GM12878 (cell line): Measurements from ENCODE around the gene CNOT6L. TPM values are rescaled to one million over a fixed set of nuclear protein-coding genes. Genes with fewer than 3 reads are reported as not detected.
A peak's percentile ranks its signal among the peaks of the same experiment; 100 is the strongest.

Experiments
- ATAC-seq: fragments of 200-7000 bp; cut with Tn5 transposase; 3 replicates; pipeline ENCODE4 v1.9.1; 2020; ENCODE audit warnings: mild to moderate bottlenecking, moderate library complexity
- BruUV-seq: library from RNA; stranded (reverse); fragments of 400-500 nt; replicated peaks from 2 replicates; lab custom pipeline; 2021; lab: Mats Ljungman, UMichigan
- CTCF ChIA-PET: fragments of 300-600 bp; sonication (Branson Sonifier 250); formaldehyde crosslinking; extraction: SDS; loops from one replicate; lab custom pipeline; 2021; ENCODE audit warnings: inconsistent platforms; lab: Yijun Ruan, JAX
- POLR2A ChIA-PET: fragments of 350-600 bp; formaldehyde crosslinking; extraction: SDS; loops from one replicate; lab custom pipeline; 2021; ENCODE audit warnings: inconsistent platforms; lab: Charles Lee
- RAD21 ChIA-PET: fragments of 300-600 bp; sonication (Branson Sonifier 250); formaldehyde crosslinking; loops from one replicate; lab custom pipeline; 2023; ENCODE audit warnings: antibody characterized with exemption; ENCODE audit not compliant: unreplicated experiment; lab: Charles Lee
- SMC1A ChIA-PET: fragments of 300-600 bp; sonication (Branson Sonifier 250); formaldehyde crosslinking; loops from one replicate; lab custom pipeline; 2023; ENCODE audit not compliant: unreplicated experiment, uncharacterized antibody; lab: Charles Lee
- DNase-seq: peaks from one replicate; pipeline ENCODE4 v3.0.0-alpha.2; 2011; ENCODE audit warnings: low read depth, low spot score
- FAIRE-seq: peaks from 3 replicates; lab custom pipeline; 2011; peaks lifted over from hg19 to GRCh38; lab: Jason Lieb, UNC
- H2AFZ ChIP-seq: 2 replicates; pipeline ENCODE4 v1.6.0; 2011; ENCODE audit warnings: low read depth, low read length, control low read depth; ENCODE audit not compliant: control insufficient read depth
- H3K27ac ChIP-seq: 2 replicates; pipeline ENCODE4 v1.5.1; 2011; ENCODE audit warnings: control low read depth; ENCODE audit not compliant: control insufficient read depth, insufficient read depth
- H3K27me3 ChIP-seq, 2 experiments: replicated peaks in 1 of 2; 2 replicates each; pipeline versions ENCODE4 v1.6.0 to v1.6.1; 2011; ENCODE audit warnings: low read length in 1 of 2; ENCODE audit not compliant: control insufficient read depth in 2 of 2, insufficient read depth in 2 of 2
- H3K36me3 ChIP-seq, 2 experiments: 2 replicates each; pipeline ENCODE4 v1.5.1; 2011; ENCODE audit warnings: low read length in 1 of 2; ENCODE audit not compliant: control insufficient read depth in 2 of 2, insufficient read depth in 2 of 2
- H3K4me1 ChIP-seq: 2 replicates; pipeline ENCODE4 v1.6.1; 2011; ENCODE audit warnings: mild to moderate bottlenecking, low read length, moderate library complexity, mixed read lengths; ENCODE audit not compliant: control insufficient read depth, insufficient read depth
- H3K4me2 ChIP-seq: 2 replicates; pipeline ENCODE4 v1.6.0; 2011; ENCODE audit warnings: control low read depth; ENCODE audit not compliant: control insufficient read depth, insufficient read depth
- H3K4me3 ChIP-seq: fragments of 200-600 bp; sonication (generic); 2 replicates; pipeline ENCODE4 v1.5.1; 2016
- H3K79me2 ChIP-seq: 2 replicates; pipeline ENCODE4 v1.6.0; 2011; ENCODE audit warnings: low read length; ENCODE audit not compliant: control insufficient read depth, insufficient read depth
- H3K9ac ChIP-seq: 2 replicates; pipeline ENCODE4 v1.8.0; 2011; ENCODE audit warnings: low read length, control low read depth, mixed read lengths; ENCODE audit not compliant: control insufficient read depth, insufficient read depth
- H3K9me3 ChIP-seq: replicated peaks from 3 replicates; pipeline ENCODE4 v1.5.1; 2011; ENCODE audit warnings: mild to moderate bottlenecking, low read length; ENCODE audit not compliant: control insufficient read depth, insufficient read depth
- H4K20me1 ChIP-seq: 2 replicates; pipeline ENCODE4 v1.6.0; 2011; ENCODE audit not compliant: control insufficient read depth, insufficient read depth
- BMI1 ChIP-seq: fragments of 450-650 bp; IDR thresholded peaks from 2 replicates; pipeline ENCODE4 v1.6.1; 2016; ENCODE audit warnings: mild to moderate bottlenecking, moderate library complexity, borderline replicate concordance
- CHD2 ChIP-seq: IDR thresholded peaks from 2 replicates; pipeline ENCODE4 v1.6.1; 2011; ENCODE audit warnings: low read depth, low read length, improper control_type of control experiment, borderline replicate concordance
- CREB1 ChIP-seq: IDR thresholded peaks from 2 replicates; pipeline ENCODE4 v1.6.1; 2012; ENCODE audit warnings: low read depth, mild to moderate bottlenecking, inconsistent platforms
- DPF2 ChIP-seq: fragments of 450-650 bp; IDR thresholded peaks from 2 replicates; pipeline ENCODE4 v1.6.1; 2017; ENCODE audit warnings: mild to moderate bottlenecking
- E4F1 ChIP-seq: fragments of 450-650 bp; IDR thresholded peaks from 2 replicates; pipeline ENCODE4 v1.6.1; 2018; ENCODE audit warnings: borderline replicate concordance, mild to moderate bottlenecking; ENCODE audit not compliant: partially characterized antibody
- HDGF ChIP-seq: fragments of 450-650 bp; IDR thresholded peaks from 2 replicates; pipeline ENCODE4 v1.6.1; 2016; ENCODE audit warnings: antibody characterized with exemption
- MXI1 ChIP-seq: fragments of 150-350 bp; IDR thresholded peaks from 2 replicates; pipeline ENCODE4 v1.6.1; 2011; ENCODE audit warnings: low read depth, mild to moderate bottlenecking, inconsistent platforms, low read length, improper control_type of control experiment
- RAD21 ChIP-seq: IDR thresholded peaks from 2 replicates; pipeline ENCODE4 v1.6.1; 2011; ENCODE audit warnings: mild to moderate bottlenecking, low read depth, low read length, moderate library complexity; ENCODE audit not compliant: insufficient read depth
- SREBF2 ChIP-seq: IDR thresholded peaks from 2 replicates; pipeline ENCODE4 v1.6.1; 2012; ENCODE audit warnings: mild to moderate bottlenecking, low read length
- SUZ12 ChIP-seq: fragments of 200-600 bp; sonication (generic); IDR thresholded peaks from one replicate; pipeline ENCODE4 v1.6.1; 2018; ENCODE audit warnings: antibody characterized with exemption, mild to moderate bottlenecking; ENCODE audit not compliant: unreplicated experiment
- YBX1 ChIP-seq: fragments of 450-650 bp; IDR thresholded peaks from 2 replicates; pipeline ENCODE4 v1.6.1; 2016; ENCODE audit warnings: antibody characterized with exemption
- ZBTB11 ChIP-seq: fragments of 450-650 bp; formaldehyde crosslinking; IDR thresholded peaks from 2 replicates; pipeline ENCODE4 v1.5.0; 2022; ENCODE audit warnings: mild to moderate bottlenecking, missing genetic modification characterization
- WGBS: methylation state at CpG from one replicate; pipeline ENCODE4 v1.1.6; 2016; ENCODE audit warnings: low lambda C conversion rate; ENCODE audit not compliant: insufficient replicate concordance, insufficient coverage; ENCODE audit errors: missing lambda C conversion rate; 5-methylcytosine and 5-hydroxymethylcytosine counted together
- in situ Hi-C: fragments of 300-500 bp; cut with MboI; formaldehyde crosslinking; loops from 9 replicates; pipeline ENCODE4 v1.14.3; 2018; ENCODE audit warnings: mixed read lengths
- intact Hi-C: fragments of 100-400 bp; cut with micrococcal nuclease; formaldehyde crosslinking; loops from one replicate; pipeline ENCODE4 v1.14.2; 2022; ENCODE audit not compliant: unreplicated experiment
- polyA plus RNA-seq, 11 experiments: library from polyadenylated mRNA; depleted of rRNA in 4 of 11; unstranded in 6 of 11; stranded (reverse) in 5 of 11; fragments of >200 nt; fragmentation: Nextera tagmentation in 4 of 11; fragmentation: Illumina TruSeq in 1 of 11; extraction: Ambion mirVana in 4 of 11; extraction: Trizol in 1 of 11; gene quantifications; 1 replicate in 1 of 11; 2 replicates in 10 of 11; pipeline versions ENCODE4 v1.2.1 to v1.2.3, GENCODE V29; 2011 to 2016; ENCODE audit warnings: inconsistent platforms in 2 of 11, missing spikeins in 2 of 11, low read depth in 1 of 11
- total RNA-seq, 4 experiments: library from RNA; depleted of rRNA in 3 of 4; stranded (reverse); fragments of >200 nt in 3 of 4; fragmentation: Illumina TruSeq in 1 of 4; extraction: Trizol in 1 of 4; gene quantifications; 2 replicates each; pipeline versions ENCODE4 v1.2.1 to v1.2.3, GENCODE V29; 2013 to 2021
- TF ChIP-seq, protein P1 (sequence below): IDR thresholded peaks from 2 replicates; pipeline ENCODE4 v1.6.1; 2011; ENCODE audit warnings: borderline replicate concordance, low read depth, mild to moderate bottlenecking, moderate library complexity, mixed read lengths, low read length; ENCODE audit not compliant: insufficient read depth; ENCODE audit errors: extremely low read length
- TF ChIP-seq, protein P2 (sequence below): fragments of 450-650 bp; IDR thresholded peaks from 2 replicates; pipeline ENCODE4 v1.6.1; 2017; ENCODE audit warnings: mild to moderate bottlenecking

The CNOT6L gene
- total and polyA plus RNA-seq, 10 of the 15 experiments (the other 5 are each of a cell fraction or from before 2014, with no cell fraction given), result 1.1 to 10.0 (median 3.0) TPM

DNA sequence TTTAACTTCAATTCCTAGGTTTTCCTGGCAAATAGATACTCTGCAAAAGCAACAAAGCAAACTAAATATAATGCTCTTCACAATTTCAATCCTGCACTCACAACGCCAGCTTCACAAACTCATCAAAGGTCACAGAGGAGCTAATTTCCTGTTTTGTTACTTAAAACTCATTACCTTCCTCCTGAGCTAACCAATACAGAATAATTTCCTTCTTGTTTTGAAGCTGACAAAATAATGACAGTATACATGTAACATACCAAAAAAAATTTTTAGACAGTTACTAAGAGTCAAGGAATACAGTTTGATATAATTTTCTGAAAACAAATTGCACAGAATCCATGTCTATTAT, 17.9 kb downstream of the CNOT6L start:
- POLR2A ChIA-PET, result no interaction called here
- no TSS peak for BruUV-seq
- Histone ChIP-seq H3K27me3 (no peaks in the 10 kb centered on the region), H3K4me2 (no peak overlapping the region), H3K79me2 (peaks cover 2% of the 10 kb centered on the region), H4K20me1 (no peaks in the 10 kb centered on the region)
- 0% methylated on average over 1 of the region's 1 CpG for WGBS
- in situ Hi-C loops, result no loop called here
- TF ChIP-seq SUZ12, result no peak
- TF ChIP-seq MXI1, result no peak
- TF ChIP-seq, protein P1, sequence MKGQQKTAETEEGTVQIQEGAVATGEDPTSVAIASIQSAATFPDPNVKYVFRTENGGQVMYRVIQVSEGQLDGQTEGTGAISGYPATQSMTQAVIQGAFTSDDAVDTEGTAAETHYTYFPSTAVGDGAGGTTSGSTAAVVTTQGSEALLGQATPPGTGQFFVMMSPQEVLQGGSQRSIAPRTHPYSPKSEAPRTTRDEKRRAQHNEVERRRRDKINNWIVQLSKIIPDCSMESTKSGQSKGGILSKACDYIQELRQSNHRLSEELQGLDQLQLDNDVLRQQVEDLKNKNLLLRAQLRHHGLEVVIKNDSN, result no peak
- TF ChIP-seq SREBF2, result no peak
- no peak for TF ChIP-seq DPF2
- TF ChIP-seq YBX1, result no peak
- TF ChIP-seq CREB1, result no peak
- TF ChIP-seq E4F1, result no peak
- TF ChIP-seq, protein P2, sequence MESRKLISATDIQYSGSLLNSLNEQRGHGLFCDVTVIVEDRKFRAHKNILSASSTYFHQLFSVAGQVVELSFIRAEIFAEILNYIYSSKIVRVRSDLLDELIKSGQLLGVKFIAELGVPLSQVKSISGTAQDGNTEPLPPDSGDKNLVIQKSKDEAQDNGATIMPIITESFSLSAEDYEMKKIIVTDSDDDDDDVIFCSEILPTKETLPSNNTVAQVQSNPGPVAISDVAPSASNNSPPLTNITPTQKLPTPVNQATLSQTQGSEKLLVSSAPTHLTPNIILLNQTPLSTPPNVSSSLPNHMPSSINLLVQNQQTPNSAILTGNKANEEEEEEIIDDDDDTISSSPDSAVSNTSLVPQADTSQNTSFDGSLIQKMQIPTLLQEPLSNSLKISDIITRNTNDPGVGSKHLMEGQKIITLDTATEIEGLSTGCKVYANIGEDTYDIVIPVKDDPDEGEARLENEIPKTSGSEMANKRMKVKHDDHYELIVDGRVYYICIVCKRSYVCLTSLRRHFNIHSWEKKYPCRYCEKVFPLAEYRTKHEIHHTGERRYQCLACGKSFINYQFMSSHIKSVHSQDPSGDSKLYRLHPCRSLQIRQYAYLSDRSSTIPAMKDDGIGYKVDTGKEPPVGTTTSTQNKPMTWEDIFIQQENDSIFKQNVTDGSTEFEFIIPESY, result no peak
- TF ChIP-seq HDGF, result no peak
- no peak for TF ChIP-seq CHD2
- TF ChIP-seq BMI1, result no peak
- TF ChIP-seq ZBTB11 (CRISPR knock-in tag), result no peak
- TF ChIP-seq RAD21, result no peak
- TF ChIP-seq, all 136 proteins: peak for 0
- Histone ChIP-seq H3K9ac (no peak overlapping the region), H3K36me3 (no peaks in the 10 kb centered on the region), H3K4me1 (peaks cover 5% of the 10 kb centered on the region; the same call in 1 of the 2 replicates), H3K4me3 (no peak overlapping the region), H2AFZ (no peak overlapping the region; the same call in 1 of the 2 replicates), H3K27ac (no peak overlapping the region), H3K9me3 (no peaks in the 10 kb centered on the region; the same call in 1 of the 3 replicates)
- FAIRE-seq, result peak; percentile 64
- DNase-seq, result no peak
- ChIA-PET CTCF (interaction anchor here (2.0 kb wide), 1 partner anchor 19 kb away, joined by 5 read pairs; no protein-coding TSS in a partner anchor), SMC1A (no interaction called here), RAD21 (no interaction called here)
- intact Hi-C loops, result no loop called here
- ATAC-seq, result no peak
